GM18909 (cell line): Measurements from ENCODE around the gene PIK3CD.
"Not testable (repeated sequence)": the region's sequence is repeated elsewhere in the genome, so short reads cannot be mapped to it uniquely, and the experiment has no call there.

Source experiments
- ATAC-seq: cut with Tn5 transposase; IDR thresholded peaks from one replicate; pipeline ENCODE4 v1.9.1; 2021; ENCODE audit warnings: mild to moderate bottlenecking; ENCODE audit not compliant: unreplicated experiment, poor library complexity

PIK3CD gene

DNA sequence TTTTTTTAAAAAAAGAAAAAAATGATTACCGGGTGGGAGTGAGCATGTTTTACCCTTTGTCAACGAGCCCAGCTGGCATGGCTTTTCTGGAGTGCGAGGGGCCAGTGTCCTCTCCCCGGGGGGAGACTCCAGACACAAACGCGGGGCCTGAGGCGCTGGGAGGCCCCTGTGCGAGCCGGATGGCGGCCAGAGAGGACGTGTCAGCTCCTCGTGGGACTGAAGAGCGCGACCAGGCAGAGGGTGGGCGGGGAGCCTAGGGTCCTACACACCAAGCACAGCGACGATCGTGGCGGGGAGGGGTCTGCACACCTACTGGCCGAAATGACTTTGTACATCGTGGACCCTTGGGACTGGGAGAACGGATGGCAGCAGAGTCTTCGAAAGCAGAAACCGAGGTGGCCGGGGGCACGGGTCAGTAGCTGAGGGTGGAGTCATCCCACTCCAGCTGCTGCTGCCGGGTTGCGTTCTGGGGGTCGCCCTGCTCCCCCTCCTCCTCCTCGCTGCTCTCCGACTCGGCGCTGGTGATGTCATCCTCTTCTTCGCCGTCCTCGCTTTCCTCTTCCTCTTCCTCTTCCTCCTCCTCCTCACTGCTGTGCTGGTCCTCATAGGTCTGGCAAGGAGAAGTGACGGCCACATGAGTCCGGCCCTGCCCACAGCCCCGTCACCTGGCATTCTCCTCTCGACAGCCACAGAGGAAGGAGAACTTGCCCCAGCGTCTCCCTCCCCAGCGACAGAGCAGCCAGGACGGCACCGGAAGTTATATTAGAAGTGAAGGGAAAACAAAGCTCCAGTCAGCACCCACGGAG is 78.8 kb downstream of the PIK3CD start:
- ATAC-seq = no peak

DNA sequence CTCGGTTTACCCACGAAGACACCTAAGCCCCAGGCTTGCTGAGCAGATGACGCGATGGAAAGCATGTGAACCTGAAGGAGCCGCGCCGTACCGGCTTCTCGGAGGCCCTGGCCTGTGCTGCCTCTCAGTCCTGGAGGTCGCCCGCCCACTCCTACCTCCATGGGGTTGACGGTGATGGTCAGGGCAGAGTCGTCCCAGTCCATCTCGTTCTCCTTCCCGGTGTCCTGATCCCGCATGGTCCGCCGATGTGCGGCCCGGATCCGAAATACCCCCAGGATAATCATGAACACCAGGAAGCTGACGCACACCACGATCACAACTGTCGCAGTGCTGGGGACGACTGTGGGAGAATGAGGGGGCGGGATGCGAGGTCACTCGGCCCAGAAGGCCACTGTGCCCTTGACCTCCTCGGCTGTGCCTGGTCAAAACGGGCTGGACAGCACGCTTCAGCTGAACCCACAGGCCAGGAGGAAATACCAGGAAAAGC is 79.6 kb downstream of the PIK3CD start:
- ATAC-seq = no peak

DNA sequence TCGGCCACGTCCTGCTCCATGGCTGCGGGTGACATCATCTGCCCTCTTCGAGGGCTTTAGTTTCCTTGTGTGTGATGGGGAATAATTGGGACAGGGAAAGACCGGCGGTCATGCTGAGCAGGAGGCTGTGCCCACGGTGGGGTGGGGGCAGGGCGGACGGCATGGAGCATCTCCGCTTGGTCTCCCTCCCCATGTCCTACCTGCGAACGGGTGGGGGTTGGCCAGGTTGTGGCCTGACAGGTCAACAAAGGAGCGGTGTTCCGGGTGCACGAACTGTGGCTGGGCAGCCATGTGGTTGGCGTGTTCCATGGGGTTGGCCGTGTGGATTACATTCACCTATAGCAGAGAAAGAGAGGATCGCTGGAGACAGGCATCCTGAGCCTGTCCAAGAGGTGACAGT is 80.0 kb downstream of the PIK3CD start:
- no peak for ATAC-seq

DNA sequence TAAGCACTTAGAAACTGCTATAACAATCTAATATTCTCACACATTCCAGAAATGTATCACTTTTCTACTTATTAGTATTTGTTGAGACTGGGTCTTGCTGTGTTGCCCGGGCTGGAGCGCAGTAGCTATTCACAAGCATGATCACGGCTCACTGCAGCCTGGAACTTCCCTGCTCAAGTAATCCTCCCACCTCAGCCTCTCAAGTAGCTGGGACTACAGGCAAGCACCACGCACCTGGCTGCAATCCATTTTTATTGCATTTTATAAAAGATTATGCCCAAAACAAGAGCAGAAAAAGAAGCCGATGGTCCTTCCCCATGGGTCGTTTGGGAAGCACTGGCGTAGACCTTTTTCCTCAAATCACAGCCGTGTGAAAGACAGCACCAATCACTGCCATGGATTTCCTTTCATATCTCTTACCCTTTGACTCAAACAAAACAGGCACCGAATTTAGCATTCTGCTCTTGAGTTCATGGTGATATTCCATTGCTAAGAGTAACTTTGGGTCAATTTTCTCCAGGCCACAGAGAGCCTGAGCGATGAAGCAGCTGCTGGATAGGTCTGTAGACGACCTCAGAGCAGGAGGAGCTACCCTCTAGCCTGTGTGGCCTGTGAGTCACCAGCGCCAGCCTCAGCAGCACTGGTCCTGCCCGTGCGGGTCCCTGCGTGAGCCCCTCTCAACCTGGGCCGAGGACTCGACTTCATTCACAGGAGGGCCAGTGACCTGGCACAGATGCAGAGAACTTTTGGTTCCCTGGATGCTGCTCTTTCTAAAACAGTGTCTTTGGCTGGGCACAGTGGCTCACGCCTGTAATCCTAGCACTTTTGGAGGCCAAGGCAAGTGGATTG is 80.8 kb downstream of the PIK3CD start:
- ATAC-seq = no peak

DNA sequence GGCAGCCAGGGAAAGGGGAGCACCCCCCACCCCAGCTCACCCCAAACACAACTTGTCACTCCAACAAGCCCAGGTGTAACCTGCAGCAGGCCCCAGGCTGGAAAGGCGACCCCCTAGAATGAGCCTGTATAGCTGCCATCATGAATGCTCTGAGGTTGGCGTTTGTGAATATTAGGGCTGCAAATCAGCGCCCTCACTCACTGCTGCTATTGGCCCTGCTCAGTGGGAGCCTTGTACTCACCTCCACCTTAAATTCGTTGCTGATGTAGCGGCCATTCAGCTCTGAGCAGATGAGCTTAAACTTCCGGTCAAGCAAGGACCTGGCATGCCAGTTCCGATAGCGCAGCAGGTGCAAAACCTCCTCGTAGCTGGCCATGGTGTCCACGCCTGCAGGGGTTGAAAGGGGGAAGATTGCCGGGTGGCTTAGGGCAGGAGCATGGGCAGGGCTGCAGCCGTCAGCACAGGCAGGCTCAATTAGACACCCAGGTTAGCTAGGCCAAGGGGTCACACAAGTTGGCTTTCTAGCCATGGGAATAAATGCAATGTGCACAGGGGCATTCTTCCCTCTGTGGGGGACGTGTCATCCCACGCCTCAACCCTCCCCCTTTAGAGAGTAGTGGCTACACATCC is 81.7 kb downstream of the PIK3CD start:
- ATAC-seq = no peak

DNA sequence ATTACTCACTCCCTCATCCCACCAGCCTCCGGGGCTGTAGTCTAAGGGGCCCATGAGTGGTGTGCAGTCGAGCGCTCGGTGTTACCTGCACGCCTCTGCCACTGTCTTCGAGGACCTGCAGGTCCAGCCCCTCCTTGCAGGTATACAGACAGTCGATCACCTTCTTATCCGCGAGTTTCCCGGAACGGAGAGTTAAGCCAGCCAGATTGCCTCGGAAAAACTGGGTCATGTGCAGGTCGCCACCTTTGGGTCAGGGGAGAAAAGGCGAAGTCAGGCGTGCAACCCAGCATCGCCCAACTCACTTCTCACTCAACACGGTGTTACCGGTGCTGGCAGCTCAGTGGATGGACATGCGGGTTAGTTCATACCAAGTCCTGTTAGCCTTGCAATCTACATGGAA is 84.3 kb downstream of the PIK3CD start:
- no peak for ATAC-seq

DNA sequence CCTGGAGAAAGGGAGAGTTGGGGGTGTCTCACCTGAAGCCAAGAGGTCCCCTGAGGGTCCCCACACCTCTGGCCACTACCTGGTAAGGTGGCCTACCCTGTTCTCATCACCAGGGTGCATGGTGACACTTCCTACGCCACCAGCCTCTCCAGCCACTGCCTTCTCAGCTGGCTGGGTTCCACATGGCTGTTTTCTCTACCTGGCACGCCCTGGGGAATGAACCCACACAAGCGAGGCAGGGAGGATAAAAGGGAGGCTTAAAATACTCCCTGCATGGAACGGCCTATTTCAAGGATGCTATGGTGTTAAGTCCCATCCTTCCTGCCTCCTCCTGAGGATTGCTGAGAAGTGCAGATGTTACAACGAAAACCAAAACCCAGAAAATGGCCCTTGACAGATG is 84.7 kb downstream of the PIK3CD start:
- ATAC-seq = no peak

DNA sequence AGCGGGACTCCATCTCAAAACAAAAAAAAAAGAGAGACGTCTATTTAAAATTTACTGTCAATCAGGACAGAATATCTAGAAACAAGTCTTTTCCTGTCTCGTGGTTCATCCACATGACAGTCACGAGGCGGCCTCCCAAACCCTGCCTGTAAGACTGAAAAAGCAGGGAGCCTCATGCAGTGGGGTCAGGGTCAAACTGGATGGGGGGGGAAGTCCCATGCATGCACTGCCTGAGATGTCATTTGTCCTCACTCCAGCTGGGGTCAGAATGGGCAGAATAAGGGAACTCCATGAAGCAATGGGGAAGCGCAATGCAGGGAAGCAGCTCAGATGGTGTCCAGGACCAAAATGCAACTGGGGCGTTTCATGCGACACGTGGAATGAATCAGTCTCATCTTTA is 85.5 kb downstream of the PIK3CD start:
- no peak for ATAC-seq

DNA sequence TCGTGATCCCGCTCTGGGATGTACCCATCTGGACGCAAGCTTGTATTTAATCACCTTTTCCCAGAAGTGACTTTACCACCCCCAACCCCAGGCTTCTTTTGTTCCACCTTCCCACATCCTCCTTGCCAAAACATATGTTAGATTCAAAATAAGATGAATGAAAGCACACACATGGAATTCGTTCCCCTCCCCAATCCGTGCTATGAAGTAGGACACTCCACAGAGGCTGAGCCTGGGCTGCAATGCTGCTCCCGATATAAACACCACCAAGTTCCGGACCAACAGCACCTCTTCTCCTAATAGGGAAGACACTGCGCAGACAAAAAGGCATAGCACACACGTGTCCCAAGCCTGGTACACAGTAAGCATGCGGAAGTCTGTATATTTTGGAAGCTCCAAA is 86.1 kb downstream of the PIK3CD start:
- no peak for ATAC-seq

DNA sequence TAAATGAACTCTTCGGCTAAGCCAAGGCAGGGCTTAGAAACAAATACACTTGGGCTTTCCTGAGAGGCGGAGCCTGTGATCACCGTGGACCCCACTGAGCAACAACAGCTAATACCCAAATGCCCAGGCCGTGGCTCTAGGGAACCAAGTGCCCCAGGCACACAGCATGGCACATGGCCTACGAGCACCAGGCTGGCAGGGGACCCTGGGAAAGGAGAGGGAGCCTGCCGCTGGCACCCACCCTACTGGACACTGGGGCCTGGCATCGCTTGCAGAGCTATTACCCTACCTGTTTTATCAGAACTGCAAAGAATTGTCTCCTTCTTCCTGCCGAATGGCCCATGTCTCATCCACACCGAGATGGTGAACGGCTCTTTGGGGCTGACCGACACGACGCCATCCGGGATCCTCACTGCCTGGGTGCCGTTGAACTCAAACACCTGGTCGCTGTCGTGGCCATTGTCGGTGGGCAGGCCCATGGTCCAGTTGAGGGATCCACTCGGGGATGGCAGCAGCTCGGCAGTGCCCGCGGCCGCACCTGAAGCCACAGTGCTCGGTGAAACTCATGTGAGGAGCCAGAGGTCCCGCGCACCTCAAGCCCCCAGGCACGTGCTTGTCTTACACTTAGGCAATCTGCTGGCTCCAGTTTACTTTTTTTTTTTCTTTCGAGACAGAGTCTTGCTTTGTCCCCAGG is 92.7 kb downstream of the PIK3CD start:
- no peak for ATAC-seq

DNA sequence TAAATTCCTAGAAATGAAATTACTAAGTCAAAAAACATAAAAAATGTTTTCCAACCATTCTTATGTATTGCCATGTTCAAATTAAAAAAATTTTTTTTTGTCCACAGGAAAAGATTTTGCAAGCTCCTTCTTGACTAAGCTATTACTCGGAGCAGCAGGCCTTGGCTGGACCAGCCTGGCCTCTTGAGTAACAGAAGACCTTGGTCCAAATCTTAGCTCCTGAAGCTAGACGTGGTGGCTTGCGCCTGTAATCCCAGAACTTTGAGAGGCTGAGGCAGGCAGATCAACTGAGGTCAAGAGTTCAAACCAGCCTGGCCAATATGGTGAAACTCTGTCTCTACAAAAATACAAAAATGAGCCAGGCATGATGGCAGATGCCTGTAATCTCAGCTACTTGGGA is 94.7 kb downstream of the PIK3CD start:
- ATAC-seq = no peak

DNA sequence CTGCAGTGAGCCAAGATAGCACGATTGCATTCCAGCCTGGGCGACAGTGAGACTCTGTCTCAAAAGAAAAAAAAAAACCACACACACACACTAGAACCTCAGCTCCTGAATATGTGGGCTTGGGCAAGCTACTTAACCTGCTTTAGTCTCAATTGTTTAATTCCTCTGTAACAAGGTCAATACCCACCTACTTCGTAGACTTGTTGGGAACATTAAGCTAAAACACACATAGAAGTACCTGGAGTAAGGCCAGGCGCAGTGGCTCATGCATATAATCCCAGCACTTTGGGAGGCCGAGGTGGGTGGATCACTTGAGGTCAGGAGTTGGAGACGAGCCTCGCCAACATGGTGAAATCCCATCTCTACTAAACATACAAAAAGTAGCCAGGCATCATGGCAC is 95.1 kb downstream of the PIK3CD start:
- ATAC-seq = no peak

DNA sequence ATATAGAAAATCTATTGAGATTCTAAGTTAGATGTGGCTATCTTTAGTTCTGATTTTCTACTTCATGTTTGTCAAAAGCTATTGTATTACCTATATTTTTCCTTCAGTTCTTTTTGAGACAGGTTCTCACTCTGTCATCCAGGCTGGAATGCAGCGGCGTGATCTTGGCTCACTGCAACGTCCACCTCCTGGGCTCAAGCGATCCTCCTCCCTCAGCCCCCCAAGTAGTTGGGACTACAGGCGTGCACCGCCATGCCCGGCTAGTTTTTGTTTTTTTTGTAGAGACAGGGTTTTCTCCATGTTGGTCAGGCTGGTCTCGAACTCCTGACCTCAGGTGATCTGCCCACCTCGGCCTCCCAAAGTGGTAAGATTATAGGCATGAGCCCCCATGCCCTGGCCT is 96.9 kb downstream of the PIK3CD start:
- ATAC-seq = not testable (repeated sequence)

DNA sequence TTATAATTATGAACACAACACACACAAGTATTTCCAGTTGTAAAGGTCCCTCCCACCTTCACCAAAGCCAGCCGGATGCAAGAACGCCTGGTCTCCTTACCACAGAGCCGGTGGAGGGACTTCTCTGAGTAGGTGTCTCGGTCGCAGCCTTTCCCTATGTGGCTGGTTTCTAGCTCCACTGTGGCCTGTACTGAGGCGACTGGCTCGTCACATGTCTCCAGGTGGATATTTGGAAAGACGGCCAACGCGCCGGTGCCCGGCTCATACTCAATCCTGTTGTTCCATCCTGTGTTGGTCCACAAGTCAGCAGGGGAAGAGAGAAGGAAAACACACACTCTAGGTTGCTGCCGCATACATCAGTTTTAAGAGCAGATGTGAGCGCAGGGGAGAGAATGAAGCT is 97.8 kb downstream of the PIK3CD start:
- no peak for ATAC-seq

DNA sequence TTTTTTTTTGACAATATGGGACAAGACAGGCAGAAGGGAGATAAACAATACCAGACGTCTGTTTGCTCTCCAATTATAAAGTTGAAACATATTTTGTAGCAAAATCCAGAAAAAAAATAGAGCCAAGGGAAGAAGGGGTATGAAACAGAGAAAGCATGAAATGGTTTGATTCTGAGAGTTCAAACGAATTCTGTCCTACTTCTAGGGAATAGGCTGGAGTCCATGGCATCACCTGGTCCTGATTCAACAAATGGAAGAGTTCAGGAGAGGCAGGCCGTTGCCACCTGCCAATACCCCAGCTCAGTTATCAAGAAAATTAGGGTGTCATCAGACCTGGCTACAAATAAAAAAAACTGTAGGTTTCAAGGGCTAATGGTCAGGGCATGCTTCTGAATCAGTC is 100.4 kb downstream of the PIK3CD start:
- ATAC-seq = no peak

DNA sequence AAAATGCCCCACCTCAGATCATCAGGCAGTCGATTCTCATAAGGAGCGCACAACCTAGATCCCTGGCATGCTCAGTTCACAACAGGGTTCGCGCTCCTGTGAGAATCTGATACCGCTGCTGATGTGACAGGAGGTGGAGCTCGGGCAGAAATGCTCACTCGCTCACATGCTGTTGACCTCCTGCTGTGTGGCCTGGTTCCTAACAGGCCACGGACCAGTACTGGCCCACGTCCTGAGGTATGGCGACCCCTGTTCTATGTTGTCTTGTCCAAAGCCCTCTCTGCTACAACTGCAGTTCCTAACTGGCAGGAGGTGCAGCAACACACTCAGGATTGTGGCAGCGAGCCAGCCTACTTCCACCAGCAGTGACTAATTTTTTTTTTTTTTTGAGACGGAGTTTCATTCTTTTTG is 101.6 kb downstream of the PIK3CD start:
- ATAC-seq = no peak

DNA sequence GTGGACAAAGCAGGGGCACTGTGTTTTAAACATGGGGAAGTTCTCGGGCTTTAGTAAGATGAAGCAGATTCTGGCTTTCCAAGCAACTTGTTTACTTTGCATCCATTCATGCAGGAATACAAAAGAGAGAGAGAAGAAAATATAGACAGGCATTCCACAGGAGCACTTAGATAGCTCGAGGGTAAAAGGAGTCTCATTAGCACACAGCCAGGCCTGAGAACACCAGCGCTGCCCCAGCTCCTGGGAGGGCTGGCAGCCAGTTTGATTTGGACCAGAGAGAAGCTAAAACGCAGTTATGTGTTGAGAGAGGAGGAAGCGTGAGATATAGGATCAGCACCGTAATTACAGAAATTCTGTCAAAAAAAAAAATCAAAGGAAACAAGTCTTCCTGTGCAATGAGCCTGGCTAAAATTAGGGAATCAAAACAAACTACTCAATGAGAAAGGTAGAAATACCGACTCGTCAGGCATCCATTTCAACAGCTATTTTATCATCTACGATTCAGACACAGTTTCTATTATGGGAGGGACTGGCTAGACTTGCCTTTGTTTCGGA is 104.0 kb downstream of the PIK3CD start:
- no peak for ATAC-seq

DNA sequence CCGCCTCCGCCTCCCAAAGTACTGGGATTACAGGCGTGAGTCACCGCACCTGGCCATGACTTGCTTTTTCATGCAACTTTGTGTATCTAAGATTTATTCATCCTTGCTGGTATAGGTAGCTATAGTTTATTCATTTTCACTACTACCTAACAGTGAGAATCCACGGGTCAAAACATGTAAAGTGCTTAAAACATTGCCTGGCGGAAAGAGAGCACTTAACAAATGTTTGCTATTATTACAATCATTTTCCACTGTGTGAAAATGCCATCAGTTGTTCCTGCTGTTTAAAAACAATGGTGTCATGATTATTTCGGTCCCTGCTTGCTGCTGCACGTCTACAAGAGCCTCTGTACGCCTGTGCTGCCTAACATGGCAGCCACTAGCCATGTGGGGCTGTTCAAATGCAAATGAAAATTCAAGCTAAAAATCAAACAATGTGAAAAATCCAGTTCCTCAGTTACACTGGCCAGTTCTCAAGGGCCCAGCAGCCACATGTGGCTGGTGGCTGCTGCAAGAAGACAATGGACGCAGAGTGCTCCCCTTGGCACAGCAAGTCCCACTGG is 107.1 kb downstream of the PIK3CD start:
- ATAC-seq = no peak

DNA sequence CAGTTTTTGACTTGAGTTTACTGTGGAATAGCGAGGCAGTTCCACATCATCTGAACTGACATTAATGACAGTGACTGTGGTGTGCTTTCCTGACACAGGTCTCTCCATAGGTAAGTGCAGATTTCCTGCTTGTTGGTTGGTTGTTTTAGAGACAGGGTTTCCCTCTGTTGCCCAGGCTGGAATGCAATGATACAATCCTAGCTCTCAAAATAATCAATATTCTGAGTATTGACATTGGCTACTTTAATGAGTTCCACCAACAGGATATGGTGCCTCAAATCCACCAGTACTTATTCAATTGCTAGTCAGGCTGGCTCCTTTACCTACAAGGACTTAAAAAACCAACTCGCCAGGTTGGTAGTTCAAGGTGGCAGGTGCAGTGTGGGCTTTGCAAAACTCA is 108.4 kb downstream of the PIK3CD start:
- no peak for ATAC-seq

DNA sequence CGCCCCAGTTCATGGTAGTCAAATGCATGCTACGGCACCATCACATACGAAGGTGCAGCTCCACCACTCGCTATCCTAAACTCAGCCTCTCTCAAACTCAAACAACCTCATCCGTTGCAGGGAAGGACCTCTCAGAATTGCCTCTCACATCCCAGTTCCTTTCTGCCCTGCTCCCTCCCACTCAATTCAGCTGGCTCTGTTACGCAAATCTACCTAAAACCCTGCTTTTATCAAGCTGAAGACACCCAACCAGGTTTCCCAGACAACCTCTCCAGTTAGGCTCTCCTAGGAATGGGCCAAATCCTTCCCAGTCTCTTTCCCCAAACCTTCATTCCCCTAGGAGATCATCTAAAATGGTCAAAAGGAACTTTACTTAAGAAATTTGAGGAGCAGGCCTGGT is 109.3 kb downstream of the PIK3CD start:
- no peak for ATAC-seq
